H1 (cell line): ENCODE measurements around the gene DYNLT2B. TPM values are rescaled to one million over a fixed set of nuclear protein-coding genes. Genes with fewer than 3 reads are reported as not detected.

Experiments used
- CTCF ChIA-PET: fragments of 300-600 bp; sonication (Branson Sonifier 250); formaldehyde crosslinking; loops from one replicate; lab custom pipeline; 2021; ENCODE audit not compliant: partially characterized antibody; lab: Charles Lee
- POLR2A ChIA-PET: fragments of 300-600 bp; sonication (Branson Sonifier 250); formaldehyde crosslinking; loops from one replicate; lab custom pipeline; 2021; ENCODE audit warnings: inconsistent platforms; ENCODE audit not compliant: partially characterized antibody; lab: Charles Lee
- DNase-seq, 2 experiments: peaks; one replicate each; pipeline versions ENCODE4 v3.0.0 to v3.0.0-alpha.2; 2010 to 2022; ENCODE audit warnings: low spot score in 2 of 2, low read depth in 1 of 2, mixed read lengths in 1 of 2
- FAIRE-seq: peaks from 2 replicates; lab custom pipeline; 2011; peaks lifted over from hg19 to GRCh38; lab: Jason Lieb, UNC
- H2AFZ ChIP-seq: 2 replicates; pipeline ENCODE4 v1.8.1; 2012; ENCODE audit warnings: low read length, inconsistent platforms
- H2AK5ac ChIP-seq: 2 replicates; pipeline ENCODE4 v1.6.1; 2013; ENCODE audit warnings: low read depth, low read length
- H2BK120ac ChIP-seq: replicated peaks from 2 replicates; pipeline ENCODE3; 2013; ENCODE audit warnings: low read depth, low read length, inconsistent platforms
- H2BK12ac ChIP-seq: 2 replicates; pipeline ENCODE4 v1.6.1; 2013; ENCODE audit warnings: low read depth, low read length
- H2BK15ac ChIP-seq: 2 replicates; pipeline ENCODE4 v1.6.1; 2013; ENCODE audit warnings: low read length
- H2BK20ac ChIP-seq: 2 replicates; pipeline ENCODE4 v1.6.1; 2013; ENCODE audit warnings: low read length
- H2BK5ac ChIP-seq: 2 replicates; pipeline ENCODE4 v1.6.1; 2013; ENCODE audit warnings: low read depth, low read length
- H3K14ac ChIP-seq: 2 replicates; pipeline ENCODE4 v1.6.1; 2013; ENCODE audit warnings: inconsistent platforms; ENCODE audit not compliant: insufficient read length
- H3K18ac ChIP-seq: 2 replicates; pipeline ENCODE4 v1.6.1; 2013; ENCODE audit warnings: low read length; ENCODE audit errors: extremely low read depth
- H3K23ac ChIP-seq: 2 replicates; pipeline ENCODE4 v1.6.1; 2013; ENCODE audit warnings: inconsistent platforms; ENCODE audit not compliant: insufficient read length
- H3K23me2 ChIP-seq: 2 replicates; pipeline ENCODE4 v1.6.1; 2013; ENCODE audit warnings: low read depth, low read length
- H3K27ac ChIP-seq: 2 replicates; pipeline ENCODE4 v1.6.1; 2011; ENCODE audit warnings: low read depth, low read length, inconsistent platforms
- H3K27me3 ChIP-seq, 4 experiments: replicated peaks in 1 of 4; 1 replicate in 1 of 4; 2 replicates in 3 of 4; pipeline versions ENCODE4 v1.6.1 to v1.8.1; 2011 to 2013; ENCODE audit warnings: low read length in 3 of 4, mild to moderate bottlenecking in 3 of 4, inconsistent platforms in 2 of 4, mixed read lengths in 2 of 4, moderate library complexity in 1 of 4; ENCODE audit not compliant: control insufficient read depth in 3 of 4, insufficient read depth in 3 of 4; ENCODE audit errors: extremely low read depth in 1 of 4
- H3K36me3 ChIP-seq, 4 experiments: 2 replicates each; pipeline versions ENCODE4 v1.6.1 to v1.8.1; 2011 to 2013; ENCODE audit warnings: mild to moderate bottlenecking in 4 of 4, low read length in 3 of 4, moderate library complexity in 2 of 4, control low read depth in 1 of 4, inconsistent platforms in 1 of 4; ENCODE audit not compliant: insufficient read depth in 4 of 4, control insufficient read depth in 2 of 4
- H3K4ac ChIP-seq: replicated peaks from 2 replicates; pipeline ENCODE3; 2013; ENCODE audit warnings: low read length, low read depth, mixed read lengths, inconsistent platforms; ENCODE audit not compliant: insufficient read length
- H3K4me1 ChIP-seq, 4 experiments: replicated peaks in 1 of 4; 1 replicate in 1 of 4; 2 replicates in 3 of 4; pipeline versions ENCODE4 v1.6.1 to v1.8.1; 2011 to 2013; ENCODE audit warnings: low read length in 3 of 4, inconsistent platforms in 2 of 4, mixed read lengths in 1 of 4; ENCODE audit not compliant: insufficient read depth in 4 of 4, control insufficient read depth in 3 of 4
- H3K4me2 ChIP-seq, 2 experiments: 2 replicates each; pipeline versions ENCODE4 v1.6.1 to v1.8.1; 2011 to 2013; ENCODE audit warnings: low read depth in 2 of 2, low read length in 2 of 2, control low read depth in 1 of 2, inconsistent platforms in 1 of 2, mild to moderate bottlenecking in 1 of 2; ENCODE audit not compliant: insufficient read depth in 1 of 2
- H3K4me3 ChIP-seq, 4 experiments: fragments of 200-600, 300-600 bp in 1 of 4; sonication (generic), shearing (Covaris generic), sonication (Bioruptor Twin) in 1 of 4; 2 replicates each; pipeline versions ENCODE4 v1.5.1 to v1.8.1; 2011 to 2016; ENCODE audit warnings: low read length in 4 of 4, low read depth in 3 of 4, control low read depth in 2 of 4, inconsistent platforms in 2 of 4, mild to moderate bottlenecking in 2 of 4, mixed read lengths in 1 of 4, moderate library complexity in 1 of 4; ENCODE audit not compliant: insufficient read depth in 2 of 4; ENCODE audit errors: extremely low read depth in 1 of 4
- H3K56ac ChIP-seq: replicated peaks from 2 replicates; pipeline ENCODE3; 2013; ENCODE audit warnings: low read depth, mild to moderate bottlenecking, mixed read lengths, low read length, inconsistent platforms; ENCODE audit not compliant: insufficient read length
- H3K79me1 ChIP-seq: 2 replicates; pipeline ENCODE4 v1.6.1; 2013; ENCODE audit warnings: low read depth, low read length, control low read depth
- H3K79me2 ChIP-seq, 2 experiments: 2 replicates each; pipeline versions ENCODE4 v1.6.1 to v1.8.1; 2012 to 2013; ENCODE audit warnings: low read length in 2 of 2, mild to moderate bottlenecking in 2 of 2, inconsistent platforms in 1 of 2; ENCODE audit not compliant: insufficient read depth in 2 of 2, control insufficient read depth in 1 of 2
- H3K9ac ChIP-seq, 4 experiments: replicated peaks in 1 of 4; 1 replicate in 1 of 4; 2 replicates in 3 of 4; pipeline versions ENCODE4 v1.6.1 to v1.8.1; 2011 to 2013; ENCODE audit warnings: low read depth in 3 of 4, low read length in 3 of 4, control low read depth in 2 of 4, mild to moderate bottlenecking in 2 of 4, moderate library complexity in 2 of 4, inconsistent platforms in 1 of 4; ENCODE audit errors: extremely low read depth in 1 of 4
- H3K9me3 ChIP-seq, 2 experiments: 2 replicates each; pipeline versions ENCODE4 v1.6.1 to v1.8.1; 2012 to 2013; ENCODE audit warnings: mild to moderate bottlenecking in 2 of 2, moderate library complexity in 2 of 2, control low read depth in 1 of 2, inconsistent platforms in 1 of 2, low read depth in 1 of 2, low read length in 1 of 2, mixed read lengths in 1 of 2; ENCODE audit not compliant: insufficient read depth in 2 of 2
- H4K20me1 ChIP-seq, 2 experiments: replicated peaks in 1 of 2; 2 replicates each; pipeline versions ENCODE3 to v1.8.1; 2011 to 2013; ENCODE audit warnings: inconsistent platforms in 2 of 2, low read length in 2 of 2, mild to moderate bottlenecking in 1 of 2; ENCODE audit not compliant: insufficient read depth in 2 of 2, control insufficient read depth in 1 of 2
- H4K5ac ChIP-seq: 2 replicates; pipeline ENCODE4 v1.6.1; 2013; ENCODE audit warnings: low read length, low read depth, mixed read lengths, inconsistent platforms; ENCODE audit not compliant: insufficient read length
- H4K8ac ChIP-seq: 2 replicates; pipeline ENCODE4 v1.8.0; 2013; ENCODE audit warnings: mild to moderate bottlenecking, moderate library complexity, low read length, inconsistent platforms; ENCODE audit not compliant: insufficient read depth; ENCODE audit errors: extremely low read depth
- H4K91ac ChIP-seq: replicated peaks from 2 replicates; pipeline ENCODE3; 2013; ENCODE audit warnings: low read length, mixed read lengths, inconsistent platforms; ENCODE audit not compliant: insufficient read length
- ATF3 ChIP-seq: IDR thresholded peaks from 2 replicates; pipeline ENCODE4 v1.6.1; 2011; ENCODE audit warnings: low read depth, mild to moderate bottlenecking, low read length; ENCODE audit not compliant: insufficient read depth
- BRCA1 ChIP-seq: IDR thresholded peaks from 2 replicates; pipeline ENCODE4 v1.6.1; 2012; ENCODE audit warnings: low read depth, low read length, improper control_type of control experiment
- CREB1 ChIP-seq: IDR thresholded peaks from 2 replicates; pipeline ENCODE4 v1.6.1; 2012; ENCODE audit warnings: inconsistent platforms
- CTCF ChIP-seq, 3 experiments: IDR thresholded peaks; 1 replicate in 2 of 3; 2 replicates in 1 of 3; pipeline versions ENCODE4 v1.5.1 to v1.6.1; 2011; ENCODE audit warnings: low read length in 3 of 3, mild to moderate bottlenecking in 3 of 3, inconsistent platforms in 2 of 3, low read depth in 1 of 3, moderate library complexity in 1 of 3; ENCODE audit not compliant: insufficient read depth in 1 of 3; ENCODE audit errors: control extremely low read depth in 1 of 3
- HDAC6 ChIP-seq: IDR thresholded peaks from one replicate; pipeline ENCODE4 v1.7.1; 2012; ENCODE audit warnings: low read depth, mild to moderate bottlenecking, inconsistent platforms, low read length, moderate library complexity
- KDM4A ChIP-seq: IDR thresholded peaks from one replicate; pipeline ENCODE4 v1.7.1; 2012; ENCODE audit warnings: low read depth, mild to moderate bottlenecking, moderate library complexity, low read length, inconsistent platforms; ENCODE audit not compliant: severe bottlenecking
- POLR2A ChIP-seq, 2 experiments: IDR thresholded peaks; 1 replicate in 1 of 2; 2 replicates in 1 of 2; pipeline ENCODE4 v1.6.1; 2011; ENCODE audit warnings: low read depth in 2 of 2, low read length in 2 of 2, mild to moderate bottlenecking in 2 of 2; ENCODE audit errors: control extremely low read depth in 1 of 2
- RXRA ChIP-seq: IDR thresholded peaks from 2 replicates; pipeline ENCODE4 v1.6.1; 2011; ENCODE audit warnings: low read depth, mild to moderate bottlenecking, low read length, moderate library complexity; ENCODE audit not compliant: insufficient read depth
- SP4 ChIP-seq: IDR thresholded peaks from 2 replicates; pipeline ENCODE4 v1.6.1; 2012; ENCODE audit warnings: low read length, inconsistent platforms
- TAF7 ChIP-seq: optimal IDR thresholded peaks from 2 replicates; pipeline ENCODE3; 2011; ENCODE audit warnings: low read depth, mild to moderate bottlenecking, inconsistent platforms, low read length, moderate library complexity, borderline replicate concordance
- USF2 ChIP-seq: IDR thresholded peaks from 2 replicates; pipeline ENCODE4 v1.6.1; 2011; ENCODE audit warnings: low read length, improper control_type of control experiment
- ZNF274 ChIP-seq: IDR thresholded peaks from 2 replicates; pipeline ENCODE4 v1.7.0; 2012; ENCODE audit warnings: low read length, borderline replicate concordance; ENCODE audit errors: extremely low read depth
- polyA plus RNA-seq, 7 experiments: library from polyadenylated mRNA; depleted of rRNA in 3 of 7; stranded (reverse) in 5 of 7; unstranded in 2 of 7; fragments of >200 nt in 5 of 7; fragments of 200-250 nt in 2 of 7; gene quantifications; 1 replicate in 5 of 7; 2 replicates in 1 of 7; 4 replicates in 1 of 7; pipeline versions ENCODE4 v1.2.1 to v1.2.3, GENCODE V29; 2011 to 2013; ENCODE audit warnings: missing spikeins in 2 of 7, mixed read lengths in 2 of 7
- total RNA-seq: library from RNA; stranded (reverse); fragmentation: NEBNext Ultra II Directional; extraction: Animal tissue kit (Norgen Biotek cat#: 25700); gene quantifications from 2 replicates; pipeline ENCODE4 v1.2.1, GENCODE V29; 2021

The DYNLT2B gene
- total and polyA plus RNA-seq, 2 of the 8 experiments (the other 6 are each of a cell fraction or from before 2014, with no cell fraction given) = 10.9 to 22.2 TPM

GRCh38 chr3:196350067-196350466 is 32.0 kb upstream of the DYNLT2B start:
- Histone ChIP-seq H3K27me3 (no peaks in the 10 kb centered on the region), H3K4me1 (no peaks in the 10 kb centered on the region), H3K36me3 (peaks cover 3 to 9% (median 6%) of the 10 kb centered on the region in 4 experiments; a peak in 6 of 8 replicates), H3K4ac (no peak overlapping the region), H3K9ac (no peak overlapping the region), H4K5ac (no peak overlapping the region), H2AFZ (no peak overlapping the region), H3K79me2 (no peaks in the 10 kb centered on the region), H4K91ac (no peak overlapping the region), H3K4me2 (no peak overlapping the region), H2BK15ac (no peak overlapping the region), H2BK5ac (no peak overlapping the region), H4K8ac (no peak overlapping the region), H2BK12ac (no peak overlapping the region), H3K23ac (no peak overlapping the region), H2BK20ac (no peak overlapping the region), H3K27ac (no peak overlapping the region), H4K20me1 (peaks cover 0 to 5% of the 10 kb centered on the region in 2 experiments), H3K4me3 (no peak overlapping the region), H3K79me1 (no peaks in the 10 kb centered on the region), H2BK120ac (no peak overlapping the region), H3K23me2 (no peaks in the 10 kb centered on the region), H2AK5ac (no peak overlapping the region), H3K56ac (no peak overlapping the region), H3K18ac (no peak overlapping the region), H3K9me3 (no peaks in the 10 kb centered on the region), H3K14ac (no peak overlapping the region)
- ChIA-PET CTCF (no interaction called here), POLR2A (no interaction called here)
- no peak for FAIRE-seq
- DNase-seq = no peak
- TF ChIP-seq SP4 (no peak), HDAC6 (no peak), RXRA (no peak), ATF3 (no peak), KDM4A (no peak), CREB1 (no peak), BRCA1 (no peak), POLR2A (IDR thresholded peaks at IDR 0.05; ENCODE audit: control extremely low read depth in 1 of 2, low read depth in 2 of 2, low read length in 2 of 2) (no peak), USF2 (no peak), ZNF274 (no peak), CTCF (IDR thresholded peaks at IDR 0.05; ENCODE audit: control extremely low read depth in 1 of 3, insufficient read depth in 1 of 3, low read depth in 1 of 3, low read length in 3 of 3) (no peak), TAF7 (no peak)
